Stomach (tissue), 9 donors: ENCODE results near the gene MTERF2. TPM values are rescaled to one million over a fixed set of nuclear protein-coding genes. Genes with fewer than 3 reads are reported as not detected.

Experiments
- DNase-seq, 2 donors: peaks; one replicate each; pipeline versions ENCODE4 v3.0.0 to v3.0.0-alpha.2; 2013 to 2019
- H3K27ac ChIP-seq, 5 donors: fragments of 200-600 bp in 4 of 5; sonication (generic) in 4 of 5; one replicate each; pipeline ENCODE4 v1.5.1; 2013 to 2019; ENCODE audit warnings: mild to moderate bottlenecking in 1 of 5, moderate library complexity in 1 of 5
- H3K27me3 ChIP-seq, 3 donors: fragments of 200-600 bp; sonication (generic); one replicate each; pipeline ENCODE4 v1.5.1; 2017 to 2019; ENCODE audit warnings: mixed run types in 1 of 3
- H3K36me3 ChIP-seq, 4 donors: fragments of 200-600 bp; sonication (generic); 1 replicate in 3 of 4; 2 replicates in 1 of 4; pipeline ENCODE4 v1.5.1; 2016 to 2019
- H3K4me1 ChIP-seq, 4 donors: fragments of 200-600 bp; sonication (generic); one replicate each; pipeline ENCODE4 v1.5.1; 2016 to 2019
- H3K4me3 ChIP-seq, 4 donors: fragments of 200-600 bp; sonication (generic) in 3 of 4; one replicate each; pipeline ENCODE4 v1.5.1; 2016 to 2019; ENCODE audit warnings: mild to moderate bottlenecking in 1 of 4
- H3K9me3 ChIP-seq, 4 donors: fragments of 200-600 bp; sonication (generic); one replicate each; pipeline ENCODE4 v1.5.1; 2016 to 2019
- EP300 ChIP-seq: sonication (generic); formaldehyde crosslinking; IDR thresholded peaks from one replicate; pipeline ENCODE4 v1.6.1; 2017; ENCODE audit warnings: antibody characterized with exemption
- POLR2AphosphoS5 ChIP-seq, 3 donors: sonication (generic); formaldehyde crosslinking; IDR thresholded peaks; one replicate each; pipeline ENCODE4 v1.6.1; 2016; ENCODE audit warnings: antibody characterized with exemption in 3 of 3
- WGBS, 5 donors: extraction: QIAGEN DNeasy Blood & Tissue Kit in 3 of 5; methylation state at CpG; one replicate each; pipeline versions ENCODE4 v1.1.5 to v1.1.7; 2013 to 2018; 5-methylcytosine and 5-hydroxymethylcytosine counted together
- intact Hi-C: fragments of 100-400 bp; cut with DNase I; formaldehyde crosslinking; loops from one replicate; pipeline ENCODE4 v1.15.1; 2023; ENCODE audit warnings: low total_unique reads
- polyA plus RNA-seq, 3 donors: library from polyadenylated mRNA; stranded (reverse); fragments of 200-250 nt; gene quantifications; one replicate each; pipeline ENCODE4 v1.2.3, GENCODE V29; 2013
- total RNA-seq, 5 donors: library from RNA; depleted of rRNA; stranded (reverse); fragments of >200 nt; gene quantifications; one replicate each; pipeline versions ENCODE4 v1.1.0 to v1.2.3, GENCODE V29; 2014 to 2016
- TF ChIP-seq, protein P1 (sequence below), 7 experiments: fragments of 450-650 bp in 4 of 7; fragments of 200-600 bp in 3 of 7; sonication (generic) in 3 of 7; IDR thresholded peaks; one replicate each; pipeline ENCODE4 v1.5.1; 2016 to 2019; ENCODE audit warnings: antibody characterized with exemption in 7 of 7, control low read depth in 2 of 7, mild to moderate bottlenecking in 1 of 7
- donor health status: healthy with polysubstance abuse.
- donor health status: Bipolar disorder and iron deficiency.
- donor health status: healthy.

The MTERF2 gene
- total and polyA plus RNA-seq, 8 donors: 9.0 to 32.5 (median 17.0) TPM

DNA sequence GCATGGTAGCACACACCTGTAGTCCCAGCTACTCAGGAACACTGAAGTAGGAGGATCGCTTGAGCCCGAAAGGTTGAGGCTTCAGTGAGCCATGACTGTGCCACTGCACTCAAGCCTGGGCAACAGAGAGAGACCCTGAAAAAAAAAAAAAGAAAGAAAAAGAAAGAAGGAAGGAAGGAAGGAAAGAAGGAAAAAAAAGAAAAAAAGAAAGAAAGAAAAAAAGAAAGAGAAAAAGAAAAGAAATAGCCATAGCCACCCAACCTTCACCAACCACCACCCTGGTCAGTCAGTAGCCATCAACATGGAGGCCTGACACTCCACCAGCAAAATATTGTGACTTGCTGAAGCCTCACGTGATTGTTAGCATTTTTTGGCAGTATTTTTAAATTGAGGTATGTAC lies 52.7 kb downstream of the MTERF2 start:
- H3K36me3 ChIP-seq: no peaks in the 10 kb centered on the region
- no peak for DNase-seq
- intact Hi-C loops: no loop called here
- no peak overlapping the region for H3K4me3 ChIP-seq
- no peak overlapping the region for H3K27ac ChIP-seq
- WGBS, 5 donors: 80 to 88% (median 83%) methylated on average over 3 of the region's 3 CpGs
- H3K4me1 ChIP-seq: no peaks in the 10 kb centered on the region
- H3K27me3 ChIP-seq: peaks cover 0 to 6% (median 0%) of the 10 kb centered on the region in 3 donors
- TF ChIP-seq, protein P1, sequence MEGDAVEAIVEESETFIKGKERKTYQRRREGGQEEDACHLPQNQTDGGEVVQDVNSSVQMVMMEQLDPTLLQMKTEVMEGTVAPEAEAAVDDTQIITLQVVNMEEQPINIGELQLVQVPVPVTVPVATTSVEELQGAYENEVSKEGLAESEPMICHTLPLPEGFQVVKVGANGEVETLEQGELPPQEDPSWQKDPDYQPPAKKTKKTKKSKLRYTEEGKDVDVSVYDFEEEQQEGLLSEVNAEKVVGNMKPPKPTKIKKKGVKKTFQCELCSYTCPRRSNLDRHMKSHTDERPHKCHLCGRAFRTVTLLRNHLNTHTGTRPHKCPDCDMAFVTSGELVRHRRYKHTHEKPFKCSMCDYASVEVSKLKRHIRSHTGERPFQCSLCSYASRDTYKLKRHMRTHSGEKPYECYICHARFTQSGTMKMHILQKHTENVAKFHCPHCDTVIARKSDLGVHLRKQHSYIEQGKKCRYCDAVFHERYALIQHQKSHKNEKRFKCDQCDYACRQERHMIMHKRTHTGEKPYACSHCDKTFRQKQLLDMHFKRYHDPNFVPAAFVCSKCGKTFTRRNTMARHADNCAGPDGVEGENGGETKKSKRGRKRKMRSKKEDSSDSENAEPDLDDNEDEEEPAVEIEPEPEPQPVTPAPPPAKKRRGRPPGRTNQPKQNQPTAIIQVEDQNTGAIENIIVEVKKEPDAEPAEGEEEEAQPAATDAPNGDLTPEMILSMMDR (IDR thresholded peaks at IDR 0.05): no peak
- no peak for TF ChIP-seq POLR2AphosphoS5 (IDR thresholded peaks at IDR 0.05)
- TF ChIP-seq EP300: no peak
- H3K9me3 ChIP-seq: no peaks in the 10 kb centered on the region

Other genes starting within 250 kb of the MTERF2 start
- 10 to 100 TPM in 3 of 5 donors, 1 to 10 TPM in 2; 2.9 to 71.0 (median 19.8) TPM for gene RIC8B, start 212.5 kb downstream of the MTERF2 start, total RNA-seq
- gene RIC8B, start 212.5 kb downstream of the MTERF2 start, polyA plus RNA-seq: 1 to 10 TPM; 2.2 to 7.5 (median 2.7) TPM
- 100 to 1,000 TPM in 2 of 5 donors, 10 to 100 TPM in 3; 26.8 to 108 (median 36.7) TPM for gene TMEM263, start 31.2 kb downstream of the MTERF2 start, total RNA-seq
- 10 to 100 TPM; 12.9 to 32.1 (median 21.1) TPM for gene TMEM263, start 31.2 kb downstream of the MTERF2 start, polyA plus RNA-seq
- 10 to 100 TPM; 14.0 to 95.1 (median 47.3) TPM for gene CRY1, start 106.4 kb upstream of the MTERF2 start, total RNA-seq
- gene CRY1, start 106.4 kb upstream of the MTERF2 start, polyA plus RNA-seq: 10 to 100 TPM in 1 of 3 donors, 1 to 10 TPM in 2; 3.6 to 17.3 (median 8.8) TPM